Measurements from ENCODE around the gene KDM5D.

KDM5D gene

DNA sequence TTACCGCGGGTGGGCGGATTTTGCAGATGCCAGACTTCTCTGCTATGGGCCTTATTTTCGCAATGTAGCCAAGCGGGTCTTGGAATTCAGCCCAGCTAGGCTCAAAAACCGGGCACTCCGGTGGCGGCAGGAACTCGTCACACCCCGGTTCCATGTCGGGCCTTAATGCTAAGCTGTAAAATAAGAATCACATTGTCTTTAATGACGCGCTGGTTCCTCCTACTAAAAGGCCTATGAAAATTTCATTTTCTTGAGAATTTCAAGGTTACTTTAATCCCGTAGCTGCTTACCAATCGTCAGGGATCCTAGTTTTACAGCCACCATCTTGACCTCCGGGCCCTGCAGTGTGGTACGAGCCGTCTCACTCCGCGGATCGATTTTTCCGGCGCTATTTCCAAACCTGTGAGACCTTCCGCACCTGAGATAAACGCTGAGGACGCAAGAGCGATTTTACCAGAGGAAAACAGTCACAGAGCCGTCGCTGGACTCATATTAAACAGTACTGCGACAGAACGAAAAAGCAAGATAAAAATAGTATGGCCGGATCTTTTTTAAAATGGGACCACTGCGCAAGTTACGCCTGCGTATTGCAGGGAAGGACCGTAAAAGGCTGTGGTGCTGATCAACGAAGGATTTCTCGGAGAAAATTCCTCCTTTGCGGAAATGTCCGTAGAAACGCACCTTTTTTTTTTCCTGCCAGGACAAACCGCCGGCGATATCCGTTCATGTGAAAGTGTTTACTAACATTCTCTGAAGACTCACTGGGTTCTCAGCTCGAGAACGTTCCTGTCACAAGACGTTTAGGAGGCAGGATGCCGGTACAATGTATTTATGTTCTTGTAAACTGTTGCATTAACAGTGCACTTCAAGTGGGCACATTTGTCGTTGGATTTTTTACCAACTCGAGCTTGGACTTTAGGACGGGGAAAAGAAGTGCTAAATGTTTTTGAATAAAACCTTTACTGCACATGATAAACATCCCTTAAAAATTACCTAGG, at the start of gene KDM5D:
KDM5D (minus strand) TSS at position 346 of the 998 bp plus-strand sequence; CDS start at position 154, 192 bp downstream.
- TF ChIP-seq EZH2 (IDR thresholded peaks at IDR 0.05; ENCODE audit: borderline replicate concordance, low read length) = no peak
- TF ChIP-seq, protein P1, sequence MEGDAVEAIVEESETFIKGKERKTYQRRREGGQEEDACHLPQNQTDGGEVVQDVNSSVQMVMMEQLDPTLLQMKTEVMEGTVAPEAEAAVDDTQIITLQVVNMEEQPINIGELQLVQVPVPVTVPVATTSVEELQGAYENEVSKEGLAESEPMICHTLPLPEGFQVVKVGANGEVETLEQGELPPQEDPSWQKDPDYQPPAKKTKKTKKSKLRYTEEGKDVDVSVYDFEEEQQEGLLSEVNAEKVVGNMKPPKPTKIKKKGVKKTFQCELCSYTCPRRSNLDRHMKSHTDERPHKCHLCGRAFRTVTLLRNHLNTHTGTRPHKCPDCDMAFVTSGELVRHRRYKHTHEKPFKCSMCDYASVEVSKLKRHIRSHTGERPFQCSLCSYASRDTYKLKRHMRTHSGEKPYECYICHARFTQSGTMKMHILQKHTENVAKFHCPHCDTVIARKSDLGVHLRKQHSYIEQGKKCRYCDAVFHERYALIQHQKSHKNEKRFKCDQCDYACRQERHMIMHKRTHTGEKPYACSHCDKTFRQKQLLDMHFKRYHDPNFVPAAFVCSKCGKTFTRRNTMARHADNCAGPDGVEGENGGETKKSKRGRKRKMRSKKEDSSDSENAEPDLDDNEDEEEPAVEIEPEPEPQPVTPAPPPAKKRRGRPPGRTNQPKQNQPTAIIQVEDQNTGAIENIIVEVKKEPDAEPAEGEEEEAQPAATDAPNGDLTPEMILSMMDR (IDR thresholded peaks at IDR 0.05; ENCODE audit: low read length) = no peak
- Histone ChIP-seq H3K9ac (ENCODE audit: low read length) (peak within 1 kb of the TSS; percentile 93), H3K4me3 (ENCODE audit: low read depth, low read length, poor library complexity, severe bottlenecking) (peak within 1 kb of the TSS; percentile 87), H3K27ac (ENCODE audit: low read depth, low read length, poor library complexity, severe bottlenecking) (peak within 1 kb of the TSS; percentile 90), H3K9me2 (ENCODE audit: low read depth, low read length) (no peaks in the 10 kb centered on the region), H3F3A (ENCODE audit: insufficient read depth, low read length) (no peaks in the 10 kb centered on the region), H2AFZ (ENCODE audit: low read length) (peak within 1 kb of the TSS; percentile 41), H3K79me2 (ENCODE audit: insufficient read depth, low read length) (peaks cover 7% of the 10 kb centered on the region; the same call in 1 of the 2 replicates), H3K9me3 (ENCODE audit: low read length) (no peaks in the 10 kb centered on the region), H4K20me1 (ENCODE audit: insufficient read depth, low read length) (no peaks in the 10 kb centered on the region), H3K27me3 (ENCODE audit: insufficient read depth, low read length) (no peaks in the 10 kb centered on the region), H3K4me2 (ENCODE audit: low read length) (peak within 1 kb of the TSS; percentile 72), H3K36me3 (ENCODE audit: insufficient read depth, low read length) (peaks cover 35% of the 10 kb centered on the region), H3K4me1 (ENCODE audit: insufficient read depth, low read length, severe bottlenecking) (peaks cover 22% of the 10 kb centered on the region)

- H3K9me3 ChIP-seq (ENCODE audit: low read length) = no peaks in the 10 kb centered on the region
- no peaks in the 10 kb centered on the region for H3K27me3 ChIP-seq (ENCODE audit: insufficient read depth, low read length)
- no peaks in the 10 kb centered on the region for H3K79me2 ChIP-seq (ENCODE audit: insufficient read depth, low read length)
- no peak overlapping the region for H3K9ac ChIP-seq (ENCODE audit: low read length)
- H3K27ac ChIP-seq (ENCODE audit: low read depth, low read length, poor library complexity, severe bottlenecking) = no peak overlapping the region
- no peak overlapping the region for H3K4me3 ChIP-seq (ENCODE audit: low read depth, low read length, poor library complexity, severe bottlenecking)
- H3K9me2 ChIP-seq (ENCODE audit: low read depth, low read length) = no peaks in the 10 kb centered on the region
- no peaks in the 10 kb centered on the region for H3K4me1 ChIP-seq (ENCODE audit: insufficient read depth, low read length, severe bottlenecking)
- TF ChIP-seq EZH2 (IDR thresholded peaks at IDR 0.05; ENCODE audit: borderline replicate concordance, low read length) = no peak
- TF ChIP-seq, protein P1 (IDR thresholded peaks at IDR 0.05; ENCODE audit: low read length) = no peak
- H3K4me2 ChIP-seq (ENCODE audit: low read length) = no peak overlapping the region
- H3F3A ChIP-seq (ENCODE audit: insufficient read depth, low read length) = no peaks in the 10 kb centered on the region
- no peaks in the 10 kb centered on the region for H4K20me1 ChIP-seq (ENCODE audit: insufficient read depth, low read length)
- no peak overlapping the region for H2AFZ ChIP-seq (ENCODE audit: low read length)
- H3K36me3 ChIP-seq (ENCODE audit: insufficient read depth, low read length) = no peaks in the 10 kb centered on the region
Observed at GRCh38 chrY:19768375-19768774, 23.8 kb upstream of the KDM5D start.

DNA sequence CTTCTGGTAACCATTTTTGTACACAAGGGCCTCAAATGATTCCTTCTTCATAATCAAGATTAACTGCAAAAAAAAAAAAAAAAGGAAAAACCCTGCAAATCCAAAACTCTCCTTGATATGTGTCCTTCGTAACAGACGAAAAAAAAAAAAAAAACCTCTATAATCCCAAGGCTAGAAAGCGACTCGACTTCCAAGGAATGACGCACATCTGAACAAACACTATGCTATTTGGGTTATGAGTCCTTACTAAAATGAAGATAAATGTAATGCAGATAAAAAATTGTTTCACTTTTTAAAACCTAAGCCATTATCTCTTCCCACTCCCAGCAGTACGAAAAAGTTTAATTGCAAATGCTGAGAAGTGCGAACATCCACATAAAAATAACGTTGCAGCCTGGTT, 1.2 kb downstream of the KDM5D start:
- Histone ChIP-seq H2AFZ (ENCODE audit: low read length) (no peak overlapping the region), H3K27me3 (ENCODE audit: insufficient read depth, low read length) (no peaks in the 10 kb centered on the region), H3K4me3 (ENCODE audit: low read depth, low read length, poor library complexity, severe bottlenecking) (peak overlapping the region; percentile 87), H3K4me1 (ENCODE audit: insufficient read depth, low read length, severe bottlenecking) (peaks cover 22% of the 10 kb centered on the region), H3K9me2 (ENCODE audit: low read depth, low read length) (no peaks in the 10 kb centered on the region), H3K4me2 (ENCODE audit: low read length) (peak overlapping the region; percentile 72), H3K27ac (ENCODE audit: low read depth, low read length, poor library complexity, severe bottlenecking) (no peak overlapping the region), H4K20me1 (ENCODE audit: insufficient read depth, low read length) (no peaks in the 10 kb centered on the region), H3K79me2 (ENCODE audit: insufficient read depth, low read length) (peaks cover 7% of the 10 kb centered on the region; the same call in 1 of the 2 replicates), H3K9ac (ENCODE audit: low read length) (peak overlapping the region; percentile 93), H3K9me3 (ENCODE audit: low read length) (no peaks in the 10 kb centered on the region), H3K36me3 (ENCODE audit: insufficient read depth, low read length) (peaks cover 46% of the 10 kb centered on the region), H3F3A (ENCODE audit: insufficient read depth, low read length) (no peaks in the 10 kb centered on the region)
- TF ChIP-seq, protein P1 (IDR thresholded peaks at IDR 0.05; ENCODE audit: low read length) = no peak
- TF ChIP-seq EZH2 (IDR thresholded peaks at IDR 0.05; ENCODE audit: borderline replicate concordance, low read length) = no peak

All from OCI-LY1 (cell line).